Colonic mucosa (tissue), 4 donors: Measurements from ENCODE around the gene GLIPR1L1. TPM values are rescaled to one million over a fixed set of nuclear protein-coding genes. Genes with fewer than 3 reads are reported as not detected.

Source experiments
- DNase-seq: peaks from one replicate; pipeline ENCODE4 v3.0.0-alpha.2; 2020
- H3K27ac ChIP-seq: fragments of 200-600 bp; one replicate; pipeline ENCODE4 v1.8.0; 2021
- H3K27me3 ChIP-seq: fragments of 200-600 bp; one replicate; pipeline ENCODE4 v1.8.0; 2021
- H3K36me3 ChIP-seq: fragments of 200-600 bp; one replicate; pipeline ENCODE4 v1.8.0; 2021
- H3K4me1 ChIP-seq: fragments of 200-600 bp; one replicate; pipeline ENCODE4 v1.8.0; 2021; ENCODE audit warnings: mild to moderate bottlenecking
- H3K4me3 ChIP-seq: fragments of 200-600 bp; one replicate; pipeline ENCODE4 v1.8.0; 2021
- H3K9ac ChIP-seq, 2 donors: one replicate each; pipeline ENCODE4 v1.7.0; 2013; ENCODE audit warnings: control low read depth in 2 of 2, low read depth in 2 of 2, low read length in 2 of 2
- H3K9me3 ChIP-seq: fragments of 200-600 bp; one replicate; pipeline ENCODE4 v1.8.0; 2021
- intact Hi-C: fragments of 100-400 bp; cut with DNase I; formaldehyde crosslinking; loops from one replicate; pipeline ENCODE4 v1.14.1; 2022
- total RNA-seq, 2 donors: library from RNA; stranded (reverse); fragmentation: NEBNext Ultra II Directional in 1 of 2; extraction: Animal tissue kit (Norgen Biotek cat#: 25700) in 1 of 2; gene quantifications; one replicate each; pipeline ENCODE4 v1.2.1, GENCODE V29; 2021
- TF ChIP-seq, protein P1 (sequence below): fragments of 200-600 bp; IDR thresholded peaks from one replicate; pipeline ENCODE4 v1.8.0; 2022; ENCODE audit warnings: antibody characterized with exemption, mild to moderate bottlenecking
- donor health status: healthy.
- donor health status: DM: no; HTN: no; CAD: no.
- donor health status: DM: no; HTN: no; CAD: no.

GLIPR1L1 gene
- total RNA-seq, 2 donors from 2014 or later, result not detected

DNA sequence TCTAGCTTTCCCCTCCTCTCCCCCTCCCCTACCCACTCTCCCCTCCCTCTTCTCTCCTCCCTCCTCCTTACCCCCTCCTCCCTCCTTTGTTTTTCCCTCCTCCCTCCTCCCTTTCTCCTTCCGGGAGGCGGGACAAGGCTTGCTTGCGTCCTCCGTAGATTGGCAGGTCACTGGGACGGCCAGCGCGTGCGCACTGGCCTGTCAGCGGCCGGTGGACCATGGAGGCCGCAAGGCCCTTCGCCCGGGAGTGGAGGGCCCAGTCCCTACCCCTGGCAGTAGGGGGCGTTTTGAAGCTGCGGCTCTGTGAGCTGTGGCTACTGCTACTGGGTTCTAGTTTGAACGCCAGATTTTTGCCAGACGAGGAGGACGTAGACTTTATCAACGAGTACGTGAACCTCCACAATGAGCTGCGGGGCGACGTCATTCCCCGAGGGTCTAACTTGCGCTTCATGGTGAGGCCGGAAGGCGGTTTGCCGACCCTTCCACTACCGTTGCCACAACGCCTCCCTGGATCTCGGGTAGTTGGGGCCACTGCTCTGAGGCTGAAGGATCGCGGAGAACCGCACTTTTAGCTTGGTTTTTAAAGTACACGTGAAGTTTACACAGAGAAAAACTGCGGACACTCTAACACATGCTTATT lies 56.5 kb downstream of the GLIPR1L1 start, which contains the start of gene GLIPR1L2:
Gene GLIPR1L2, plus strand, starts transcription at position 191 of the 640 bp plus-strand sequence. Its CDS starts 28 bp downstream, at position 219.
- TF ChIP-seq, protein P1, sequence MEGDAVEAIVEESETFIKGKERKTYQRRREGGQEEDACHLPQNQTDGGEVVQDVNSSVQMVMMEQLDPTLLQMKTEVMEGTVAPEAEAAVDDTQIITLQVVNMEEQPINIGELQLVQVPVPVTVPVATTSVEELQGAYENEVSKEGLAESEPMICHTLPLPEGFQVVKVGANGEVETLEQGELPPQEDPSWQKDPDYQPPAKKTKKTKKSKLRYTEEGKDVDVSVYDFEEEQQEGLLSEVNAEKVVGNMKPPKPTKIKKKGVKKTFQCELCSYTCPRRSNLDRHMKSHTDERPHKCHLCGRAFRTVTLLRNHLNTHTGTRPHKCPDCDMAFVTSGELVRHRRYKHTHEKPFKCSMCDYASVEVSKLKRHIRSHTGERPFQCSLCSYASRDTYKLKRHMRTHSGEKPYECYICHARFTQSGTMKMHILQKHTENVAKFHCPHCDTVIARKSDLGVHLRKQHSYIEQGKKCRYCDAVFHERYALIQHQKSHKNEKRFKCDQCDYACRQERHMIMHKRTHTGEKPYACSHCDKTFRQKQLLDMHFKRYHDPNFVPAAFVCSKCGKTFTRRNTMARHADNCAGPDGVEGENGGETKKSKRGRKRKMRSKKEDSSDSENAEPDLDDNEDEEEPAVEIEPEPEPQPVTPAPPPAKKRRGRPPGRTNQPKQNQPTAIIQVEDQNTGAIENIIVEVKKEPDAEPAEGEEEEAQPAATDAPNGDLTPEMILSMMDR, result peak; percentile 71
- peak within 1 kb of the TSS; percentile 80 for H3K27ac ChIP-seq
- H3K36me3 ChIP-seq, result no peaks in the 10 kb centered on the region
- peak within 1 kb of the TSS; percentile 48 for H3K4me3 ChIP-seq
- no peaks in the 10 kb centered on the region for H3K4me1 ChIP-seq
- no peaks in the 10 kb centered on the region for H3K27me3 ChIP-seq
- DNase-seq, result peak; percentile 95
- peak within 1 kb of the TSS; percentile 79 to 84 for H3K9ac ChIP-seq
- H3K9me3 ChIP-seq, result no peaks in the 10 kb centered on the region
- intact Hi-C loops, result loop anchor here (5.0 kb wide), 1 partner anchor 96 kb away; no protein-coding TSS in a partner anchor

DNA sequence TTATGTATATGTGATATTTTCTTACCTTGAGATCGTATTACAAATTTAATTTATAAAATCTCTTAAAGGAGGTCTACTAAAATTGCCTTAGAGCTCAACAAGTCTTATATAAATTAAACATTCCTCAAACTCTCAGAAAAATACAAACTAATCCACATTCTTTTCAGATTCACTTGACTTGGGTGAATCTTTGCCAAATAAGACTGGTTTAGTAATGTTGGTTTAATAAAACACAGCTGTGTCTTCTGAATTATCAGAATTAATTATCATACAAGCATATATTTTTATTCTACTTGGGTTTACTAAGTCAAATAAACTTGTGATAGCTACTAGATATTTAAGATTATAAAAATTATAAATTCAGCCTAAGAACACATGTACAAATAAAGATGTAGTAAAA lies 69.8 kb downstream of the GLIPR1L1 start:
- no peak overlapping the region for H3K9ac ChIP-seq
- DNase-seq, result no peak
- TF ChIP-seq, protein P1, result no peak
- intact Hi-C loops, result no loop called here
- H3K9me3 ChIP-seq, result no peaks in the 10 kb centered on the region
- no peaks in the 10 kb centered on the region for H3K36me3 ChIP-seq
- no peak overlapping the region for H3K27ac ChIP-seq
- H3K27me3 ChIP-seq, result no peaks in the 10 kb centered on the region
- no peak overlapping the region for H3K4me3 ChIP-seq
- no peaks in the 10 kb centered on the region for H3K4me1 ChIP-seq

DNA sequence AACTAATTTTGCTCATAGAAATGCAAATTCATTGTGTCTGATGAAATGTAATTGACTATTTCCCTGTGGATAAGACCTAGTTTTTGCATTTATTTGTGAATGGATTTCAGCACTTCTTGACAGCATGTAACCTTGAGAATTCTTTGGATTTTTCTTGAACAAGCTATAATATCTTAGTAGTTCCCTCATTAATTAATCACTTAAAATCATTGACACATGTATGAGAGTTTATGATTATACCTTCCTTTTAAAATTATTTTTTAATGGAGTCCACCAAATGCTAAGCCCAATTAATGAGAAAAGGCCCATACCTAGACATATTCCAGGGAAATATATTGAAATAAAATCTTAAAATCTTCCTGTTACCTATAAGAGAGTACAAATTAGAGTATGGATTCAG lies 73.2 kb downstream of the GLIPR1L1 start:
- Histone ChIP-seq H3K4me1 (no peaks in the 10 kb centered on the region), H3K4me3 (no peak overlapping the region), H3K36me3 (no peaks in the 10 kb centered on the region), H3K27me3 (no peaks in the 10 kb centered on the region), H3K9me3 (no peaks in the 10 kb centered on the region), H3K9ac (no peak overlapping the region), H3K27ac (no peak overlapping the region)
- TF ChIP-seq, protein P1, result no peak
- DNase-seq, result no peak
- intact Hi-C loops, result no loop called here

DNA sequence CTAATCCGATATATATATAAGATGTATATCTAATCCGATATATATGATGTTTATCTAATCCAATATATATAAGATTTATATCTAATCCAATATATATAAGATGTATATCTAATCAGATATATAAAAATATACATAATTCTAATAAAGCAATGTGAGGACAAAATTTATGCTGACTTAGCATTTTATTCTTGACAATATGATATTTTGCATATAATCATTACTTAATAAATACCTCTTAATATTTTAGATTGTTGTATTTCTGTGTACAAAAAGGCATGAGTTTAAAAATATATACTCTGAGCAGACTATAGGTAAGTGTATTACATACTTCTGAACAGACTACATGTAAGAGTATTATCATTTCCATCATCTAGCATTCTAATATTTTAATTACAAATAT lies 75.4 kb downstream of the GLIPR1L1 start:
- DNase-seq, result no peak
- Histone ChIP-seq H3K27me3 (no peaks in the 10 kb centered on the region), H3K4me3 (no peak overlapping the region), H3K27ac (no peak overlapping the region), H3K4me1 (no peaks in the 10 kb centered on the region), H3K36me3 (no peaks in the 10 kb centered on the region), H3K9ac (no peak overlapping the region), H3K9me3 (no peaks in the 10 kb centered on the region)
- intact Hi-C loops, result no loop called here
- TF ChIP-seq, protein P1, result no peak

DNA sequence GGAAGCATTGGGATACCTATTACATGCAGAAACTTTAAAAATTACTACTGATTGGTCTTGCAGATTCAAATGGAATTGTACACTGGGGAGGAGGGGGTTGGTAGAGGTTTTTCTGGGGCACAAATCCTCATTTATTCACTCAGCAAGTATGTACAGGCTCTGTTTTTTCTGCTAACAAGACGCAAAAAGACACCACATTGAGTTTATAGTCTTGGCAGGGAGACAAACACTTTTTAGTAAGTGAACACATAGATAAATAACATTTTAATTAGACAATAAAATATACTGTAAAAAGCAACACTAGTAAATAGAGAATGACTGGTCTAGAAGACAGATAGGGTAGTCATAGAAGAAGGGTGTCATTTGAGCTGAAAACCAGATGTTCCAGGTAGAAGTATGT lies 80.2 kb downstream of the GLIPR1L1 start:
- Histone ChIP-seq H3K9me3 (no peaks in the 10 kb centered on the region), H3K4me3 (no peak overlapping the region), H3K4me1 (no peaks in the 10 kb centered on the region), H3K27ac (no peak overlapping the region), H3K27me3 (no peaks in the 10 kb centered on the region), H3K9ac (no peak overlapping the region), H3K36me3 (no peaks in the 10 kb centered on the region)
- TF ChIP-seq, protein P1, result no peak
- no peak for DNase-seq
- intact Hi-C loops, result no loop called here
